Activated CD8-positive, alpha-beta T cell treated with anti-CD3 and anti-CD28 coated beads, Interleukin-2, amount 10 ng/mL, durations not matched to agents 7 days and 5 days (primary cell): ENCODE data around the gene ASNS. TPM values are rescaled to one million over a fixed set of nuclear protein-coding genes. Genes with fewer than 3 reads are reported as not detected.
"Not testable (repeated sequence)": the region's sequence is repeated elsewhere in the genome, so short reads cannot be mapped to it uniquely, and the experiment has no call there.

Experiments used
- ATAC-seq: fragments of 150-1000 bp; cut with Tn5 transposase; one replicate; pipeline ENCODE4 v1.10.0; 2021; ENCODE audit warnings: moderate library complexity
- CTCF ChIA-PET: fragments of 350-600 bp; sonication (Branson Sonifier 250); formaldehyde crosslinking; loops from one replicate; lab custom pipeline; 2021; ENCODE audit warnings: antibody characterized with exemption; lab: Charles Lee
- POLR2A ChIA-PET: fragments of 350-600 bp; sonication (Branson Sonifier 250); formaldehyde crosslinking; loops from one replicate; lab custom pipeline; 2021; ENCODE audit warnings: antibody characterized with exemption; lab: Charles Lee
- DNase-seq: peaks from one replicate; pipeline ENCODE4 v3.0.0-alpha.2; 2020
- H3K27ac Mint-ChIP-seq: one replicate; pipeline ENCODE4 v1.8.0; 2021; ENCODE audit warnings: mild to moderate bottlenecking, mixed read lengths
- H3K27me3 Mint-ChIP-seq: one replicate; pipeline ENCODE4 v1.8.0; 2021; ENCODE audit warnings: low read depth, mixed read lengths
- H3K36me3 Mint-ChIP-seq: one replicate; pipeline ENCODE4 v1.8.0; 2021; ENCODE audit warnings: low read depth, mixed read lengths
- H3K4me1 Mint-ChIP-seq: one replicate; pipeline ENCODE4 v1.8.0; 2021; ENCODE audit warnings: low read depth, mixed read lengths
- H3K4me3 Mint-ChIP-seq: one replicate; pipeline ENCODE4 v1.8.0; 2021; ENCODE audit warnings: mild to moderate bottlenecking, mixed read lengths
- H3K9me3 Mint-ChIP-seq: one replicate; pipeline ENCODE4 v1.8.0; 2022; ENCODE audit warnings: mixed read lengths; ENCODE audit not compliant: insufficient read depth
- total RNA-seq, 2 experiments: library from RNA; stranded (reverse); gene quantifications; one replicate each; pipeline ENCODE4 v1.2.3, GENCODE V29; 2021

Gene ASNS, protein sequence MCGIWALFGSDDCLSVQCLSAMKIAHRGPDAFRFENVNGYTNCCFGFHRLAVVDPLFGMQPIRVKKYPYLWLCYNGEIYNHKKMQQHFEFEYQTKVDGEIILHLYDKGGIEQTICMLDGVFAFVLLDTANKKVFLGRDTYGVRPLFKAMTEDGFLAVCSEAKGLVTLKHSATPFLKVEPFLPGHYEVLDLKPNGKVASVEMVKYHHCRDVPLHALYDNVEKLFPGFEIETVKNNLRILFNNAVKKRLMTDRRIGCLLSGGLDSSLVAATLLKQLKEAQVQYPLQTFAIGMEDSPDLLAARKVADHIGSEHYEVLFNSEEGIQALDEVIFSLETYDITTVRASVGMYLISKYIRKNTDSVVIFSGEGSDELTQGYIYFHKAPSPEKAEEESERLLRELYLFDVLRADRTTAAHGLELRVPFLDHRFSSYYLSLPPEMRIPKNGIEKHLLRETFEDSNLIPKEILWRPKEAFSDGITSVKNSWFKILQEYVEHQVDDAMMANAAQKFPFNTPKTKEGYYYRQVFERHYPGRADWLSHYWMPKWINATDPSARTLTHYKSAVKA
- total RNA-seq = 10 to 100 TPM; 32.8 to 37.5 TPM

DNA sequence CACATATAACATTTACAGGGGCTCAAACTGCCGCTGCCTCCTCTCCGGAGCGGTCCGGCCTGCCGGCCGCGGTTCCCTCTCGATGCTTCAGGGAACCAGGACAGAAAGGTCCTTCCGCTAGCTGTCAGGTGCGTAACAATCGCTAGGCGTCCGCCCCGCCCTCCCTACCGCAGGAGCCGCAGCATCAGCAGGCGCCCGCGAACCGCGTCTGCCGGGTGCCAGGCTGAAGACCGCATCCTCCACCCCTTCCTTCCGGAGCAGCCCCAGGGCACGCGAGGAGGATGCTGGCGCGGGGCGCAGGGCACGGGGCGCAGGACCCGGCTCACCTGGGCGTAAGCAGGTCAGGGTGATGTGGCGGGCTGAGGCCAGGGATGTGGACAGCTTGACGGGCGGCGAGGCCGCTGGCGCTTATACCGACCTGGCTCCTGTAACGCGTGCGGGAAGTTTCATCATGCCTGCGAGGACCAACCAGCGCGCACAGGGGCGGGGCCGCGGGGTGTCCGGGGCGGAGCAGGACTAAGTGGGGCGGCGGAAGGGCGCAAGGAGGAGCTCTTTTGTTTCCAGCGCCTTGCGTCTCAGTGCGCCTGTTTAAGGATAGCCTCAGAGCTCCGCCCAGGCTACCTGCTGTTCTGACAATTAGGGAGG, at the start of gene ASNS:
Gene ASNS (minus strand): TSS at position 384 of the 645 bp plus-strand sequence. CDS start 3,252 bp downstream, outside the sequence.
- H3K27me3 Mint-ChIP-seq = no peaks in the 10 kb centered on the region
- peak within 1 kb of the TSS; percentile 83 for H3K4me3 Mint-ChIP-seq
- H3K4me1 Mint-ChIP-seq = peaks cover 20% of the 10 kb centered on the region
- DNase-seq (peak; percentile 92), ATAC-seq (peak; percentile 95)
- POLR2A ChIA-PET = interaction anchor here (0.7 to 1.6 kb wide), 6 partner anchors 8 to 754 kb away, joined by 3 to 6 read pairs (median 3); no protein-coding TSS in a partner anchor
- peak within 1 kb of the TSS; percentile 88 for H3K27ac Mint-ChIP-seq
- no peaks in the 10 kb centered on the region for H3K9me3 Mint-ChIP-seq
- CTCF ChIA-PET = interaction anchor here (0.7 to 1.1 kb wide), 4 partner anchors 8 to 297 kb away, joined by 3 read pairs; no protein-coding TSS in a partner anchor
- H3K36me3 Mint-ChIP-seq = peaks cover 20% of the 10 kb centered on the region

DNA sequence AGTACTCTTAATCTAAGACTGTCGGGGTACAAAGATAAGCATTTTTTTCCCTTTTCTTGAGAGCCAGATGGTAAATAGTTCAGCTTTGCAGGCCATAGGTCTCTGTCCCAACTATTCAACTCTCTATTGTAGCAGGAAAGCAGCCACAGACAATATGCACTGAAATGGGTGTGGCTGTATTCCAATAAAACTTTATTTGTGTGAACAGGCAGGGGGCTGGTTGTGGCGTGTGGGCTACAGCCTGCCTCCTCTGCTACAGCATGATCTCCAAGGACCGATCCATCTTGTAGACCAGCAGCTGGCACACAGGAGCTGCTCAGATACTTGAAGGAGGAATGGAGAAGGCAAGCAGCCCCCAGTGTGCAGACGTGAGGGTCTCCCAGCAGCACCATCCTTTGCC, 49.0 kb upstream of the ASNS start:
- DNase-seq, H3K27ac Mint-ChIP-seq, POLR2A ChIA-PET, CTCF ChIA-PET, H3K9me3 Mint-ChIP-seq, ATAC-seq, H3K36me3 Mint-ChIP-seq, H3K4me1 Mint-ChIP-seq, H3K27me3 Mint-ChIP-seq, H3K4me3 Mint-ChIP-seq: not testable (repeated sequence)

DNA sequence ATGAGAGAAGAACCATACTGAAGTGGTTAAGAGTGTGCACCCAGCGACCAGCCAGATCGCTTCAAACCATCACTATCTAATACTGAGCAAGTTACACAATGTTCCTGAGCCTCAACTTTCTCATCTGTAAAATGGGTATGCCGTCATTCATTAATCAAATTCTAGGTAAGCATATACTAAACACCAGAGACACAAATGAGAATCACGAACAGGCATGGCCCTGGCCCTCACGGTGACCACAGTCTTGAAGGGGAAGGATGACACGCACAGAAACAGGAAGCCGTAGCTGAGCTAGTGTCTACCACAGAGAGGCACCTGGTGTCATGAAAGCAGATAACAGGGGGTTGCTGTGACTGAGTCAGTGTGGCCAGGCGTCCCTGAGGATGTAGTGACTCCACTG, 43.1 kb upstream of the ASNS start:
- DNase-seq = peak; percentile 44
- CTCF ChIA-PET, POLR2A ChIA-PET, ATAC-seq, H3K36me3 Mint-ChIP-seq, H3K4me3 Mint-ChIP-seq, H3K9me3 Mint-ChIP-seq, H3K27me3 Mint-ChIP-seq: not testable (repeated sequence)
- H3K4me1 Mint-ChIP-seq = peaks cover 15% of the 10 kb centered on the region
- peak overlapping the region; percentile 57 for H3K27ac Mint-ChIP-seq

DNA sequence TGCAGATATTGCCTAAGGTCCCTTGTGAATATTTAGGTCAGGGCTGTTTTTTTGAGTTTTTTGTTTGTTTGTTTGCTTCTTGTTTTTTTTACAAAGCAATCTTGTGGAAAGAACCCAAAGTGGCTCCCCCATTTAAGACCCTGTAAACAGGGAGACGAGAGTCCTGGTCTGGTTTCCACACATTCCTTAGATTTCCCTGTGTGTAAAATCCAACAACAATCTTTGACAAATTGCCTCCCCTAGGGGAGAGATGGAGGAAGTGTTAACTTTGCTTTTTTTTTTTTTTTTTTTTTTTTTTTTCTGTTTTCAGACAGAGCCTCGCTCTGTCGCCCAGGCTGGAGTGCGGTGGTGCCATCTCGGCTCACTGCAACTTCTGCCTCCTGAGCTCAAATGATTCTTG, 40.1 kb upstream of the ASNS start:
- H3K4me3 Mint-ChIP-seq, H3K9me3 Mint-ChIP-seq, H3K27ac Mint-ChIP-seq, ATAC-seq, DNase-seq, H3K36me3 Mint-ChIP-seq, POLR2A ChIA-PET, H3K27me3 Mint-ChIP-seq: not testable (repeated sequence)
- CTCF ChIA-PET = interaction anchor here (1.2 kb wide), 1 partner anchor 40 kb away, joined by 3 read pairs; the partner anchor contains the start of gene ASNS
- peaks cover 15% of the 10 kb centered on the region for H3K4me1 Mint-ChIP-seq

DNA sequence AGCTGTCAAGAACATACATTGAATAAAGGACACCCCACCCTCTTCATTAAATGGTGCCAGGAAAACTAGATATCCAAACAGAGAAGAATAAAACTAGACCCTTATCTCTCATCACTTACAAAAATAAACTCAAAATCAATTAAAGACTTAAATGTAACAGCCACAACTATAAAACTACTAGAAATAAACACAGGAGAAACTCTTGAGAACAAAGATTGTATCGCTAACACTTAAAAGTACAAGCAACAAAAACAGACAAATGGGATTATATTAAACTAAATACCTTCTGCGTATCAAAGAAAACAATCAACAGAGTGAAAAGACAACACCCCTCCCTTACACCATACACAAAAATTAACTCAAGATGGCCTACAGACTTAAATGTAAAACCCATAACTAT, 24.7 kb upstream of the ASNS start:
- POLR2A ChIA-PET, CTCF ChIA-PET, H3K9me3 Mint-ChIP-seq, H3K27ac Mint-ChIP-seq, H3K4me3 Mint-ChIP-seq, H3K4me1 Mint-ChIP-seq, ATAC-seq, H3K36me3 Mint-ChIP-seq, H3K27me3 Mint-ChIP-seq, DNase-seq: not testable (repeated sequence)

DNA sequence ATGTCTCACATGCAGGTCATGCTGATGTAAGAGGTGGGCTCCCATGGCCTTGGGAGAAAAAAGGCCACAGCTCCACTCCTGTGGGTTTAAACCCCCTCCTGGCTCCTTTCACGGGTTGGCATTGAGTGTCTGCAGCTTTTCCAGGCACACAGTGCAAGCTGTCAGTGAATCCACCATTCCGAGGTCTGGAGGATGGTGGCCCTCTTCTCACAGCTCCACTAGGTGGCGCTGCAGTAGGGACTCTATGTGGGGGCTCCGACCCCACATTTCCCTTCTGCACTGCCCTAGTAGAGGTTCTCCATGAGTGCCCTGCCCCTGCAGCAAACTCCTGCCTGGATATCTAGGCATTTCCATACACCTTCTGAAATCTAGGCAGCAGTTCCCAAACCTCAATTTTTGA, 19.5 kb upstream of the ASNS start:
- DNase-seq, H3K36me3 Mint-ChIP-seq, ATAC-seq, H3K4me1 Mint-ChIP-seq, H3K4me3 Mint-ChIP-seq, CTCF ChIA-PET, H3K27me3 Mint-ChIP-seq, H3K27ac Mint-ChIP-seq, H3K9me3 Mint-ChIP-seq, POLR2A ChIA-PET: not testable (repeated sequence)

DNA sequence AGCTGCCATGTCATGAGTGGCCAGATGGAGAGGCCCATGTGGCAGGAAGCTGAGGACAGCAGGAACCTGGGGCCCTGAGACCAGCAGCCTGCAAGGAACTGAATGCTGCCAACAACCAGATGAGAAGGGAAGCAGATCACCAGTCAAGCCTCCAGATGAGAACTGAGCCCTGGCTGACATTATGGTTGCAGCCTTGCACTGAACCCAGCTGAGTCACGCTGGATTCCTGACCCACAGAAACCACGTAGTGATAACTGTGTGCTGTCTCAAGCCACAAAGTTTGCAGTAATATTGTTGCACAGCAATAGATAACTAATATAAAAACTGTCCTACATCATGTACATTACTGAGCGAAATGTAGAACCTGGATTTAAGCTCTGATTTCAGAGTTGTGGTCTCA, 7.3 kb upstream of the ASNS start:
- ATAC-seq, H3K4me3 Mint-ChIP-seq, H3K9me3 Mint-ChIP-seq, DNase-seq, H3K4me1 Mint-ChIP-seq, H3K27me3 Mint-ChIP-seq, H3K36me3 Mint-ChIP-seq, POLR2A ChIA-PET, CTCF ChIA-PET: not testable (repeated sequence)
- H3K27ac Mint-ChIP-seq = peak overlapping the region; percentile 15

DNA sequence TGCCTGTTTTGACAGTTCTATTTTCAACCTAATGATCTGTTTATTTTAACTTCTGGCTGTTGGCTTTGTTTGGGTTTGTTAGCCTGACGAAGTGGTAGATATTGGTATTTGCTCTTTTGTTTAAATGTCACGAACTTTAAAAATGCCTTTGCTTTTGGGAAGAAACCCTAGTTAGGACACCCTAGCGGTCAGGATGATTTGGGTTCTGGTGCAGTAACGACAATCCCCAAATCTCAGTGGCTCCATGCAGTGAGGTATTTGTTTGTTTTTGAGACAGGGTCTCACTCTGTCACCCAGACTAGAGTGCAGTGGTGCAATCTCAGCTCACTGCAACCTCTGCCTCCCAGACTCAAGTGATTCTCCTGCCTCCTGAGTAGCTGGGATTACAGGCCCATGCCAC, 2.7 kb upstream of the ASNS start:
- POLR2A ChIA-PET, CTCF ChIA-PET, H3K9me3 Mint-ChIP-seq: not testable (repeated sequence)

DNA sequence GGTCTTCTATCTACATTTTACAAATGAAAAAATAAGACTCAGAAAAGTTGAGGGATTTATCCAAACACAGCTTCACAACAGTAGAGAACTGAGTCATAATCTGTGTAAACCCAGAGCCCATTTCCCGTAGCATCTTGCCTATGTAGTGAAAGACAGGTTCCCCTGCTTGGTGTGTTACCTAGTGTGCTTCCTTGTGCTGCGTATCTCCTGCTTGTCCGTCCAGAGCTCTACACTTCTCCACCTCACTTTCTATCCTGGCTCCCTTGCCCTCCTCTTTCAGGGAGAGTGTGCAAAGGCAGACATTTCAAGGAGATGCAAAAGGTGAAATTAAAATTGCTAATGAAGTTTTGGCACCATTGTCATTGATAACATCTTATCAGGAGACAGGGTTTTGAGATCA, 1.4 kb upstream of the ASNS start:
- no peak overlapping the region for H3K4me3 Mint-ChIP-seq
- H3K4me1 Mint-ChIP-seq = peaks cover 20% of the 10 kb centered on the region
- no peak overlapping the region for H3K27ac Mint-ChIP-seq
- no peak for DNase-seq
- no peak for ATAC-seq
- H3K36me3 Mint-ChIP-seq = peaks cover 12% of the 10 kb centered on the region
- no peaks in the 10 kb centered on the region for H3K27me3 Mint-ChIP-seq
- ChIA-PET CTCF (no interaction called here), POLR2A (no interaction called here)
- no peaks in the 10 kb centered on the region for H3K9me3 Mint-ChIP-seq

More for the DNA sequence above, 2.7 kb upstream of the ASNS start:
- H3K4me1 Mint-ChIP-seq = peaks cover 23% of the 10 kb centered on the region
- H3K27me3 Mint-ChIP-seq, ATAC-seq, H3K4me3 Mint-ChIP-seq, H3K27ac Mint-ChIP-seq, DNase-seq, H3K36me3 Mint-ChIP-seq: not testable (repeated sequence)

DNA sequence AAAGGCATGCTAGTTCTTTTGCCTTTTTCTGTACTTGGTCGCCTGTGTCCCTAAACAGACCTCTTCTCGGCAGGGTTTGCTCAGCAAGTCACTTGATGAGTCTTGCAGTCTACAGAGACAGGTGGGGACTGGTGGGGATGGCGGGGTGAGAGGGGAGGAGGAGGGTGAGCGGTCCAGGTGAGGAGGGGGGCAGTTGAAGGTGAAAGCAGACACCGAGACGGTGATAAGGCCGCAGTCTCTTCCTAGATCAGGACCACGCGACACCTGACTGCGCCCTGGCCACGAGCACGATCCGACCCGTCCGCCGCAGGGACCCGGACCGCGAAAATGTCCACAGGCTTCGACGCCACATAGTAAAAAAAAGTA, 566 bp downstream of the ASNS start:
- POLR2A ChIA-PET = interaction anchor here (1.1 to 1.6 kb wide), 3 partner anchors 16 to 101 kb away, joined by 3 to 6 read pairs (median 4); no protein-coding TSS in a partner anchor
- peak; percentile 37 for ATAC-seq
- H3K4me1 Mint-ChIP-seq = peaks cover 20% of the 10 kb centered on the region
- peak; percentile 56 for DNase-seq
- H3K4me3 Mint-ChIP-seq = peak overlapping the region; percentile 83
- H3K27me3 Mint-ChIP-seq = no peaks in the 10 kb centered on the region
- H3K9me3 Mint-ChIP-seq = no peaks in the 10 kb centered on the region
- CTCF ChIA-PET = interaction anchor here (1.1 kb wide), 1 partner anchor 100 kb away, joined by 3 read pairs; no protein-coding TSS in a partner anchor
- peak overlapping the region; percentile 88 for H3K27ac Mint-ChIP-seq
- H3K36me3 Mint-ChIP-seq = peaks cover 20% of the 10 kb centered on the region

DNA sequence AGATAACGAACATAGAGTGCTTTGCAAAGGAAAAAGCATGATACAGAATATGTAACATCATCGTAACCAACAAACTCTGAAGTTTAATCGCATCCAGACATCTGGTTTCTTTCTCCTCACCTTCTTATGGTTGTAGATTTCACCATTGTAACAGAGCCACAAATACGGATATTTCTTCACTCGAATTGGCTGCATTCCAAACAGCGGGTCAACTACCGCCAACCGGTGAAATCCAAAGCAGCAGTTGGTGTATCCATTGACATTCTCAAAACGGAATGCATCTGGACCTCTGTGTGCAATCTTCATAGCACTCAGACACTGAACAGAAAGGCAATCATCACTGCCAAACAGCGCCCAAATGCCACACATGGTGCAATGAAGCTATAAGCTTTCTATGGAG, 3.4 kb downstream of the ASNS start:
- CTCF ChIA-PET = interaction anchor here (1.4 kb wide), 1 partner anchor 12 kb away, joined by 3 read pairs; no protein-coding TSS in a partner anchor
- no peak for DNase-seq
- no peak overlapping the region for H3K4me3 Mint-ChIP-seq

More for the DNA sequence above, 3.4 kb downstream of the ASNS start:
- POLR2A ChIA-PET = no interaction called here
- no peak for ATAC-seq
- Mint-ChIP-seq H3K4me1 (peaks cover 25% of the 10 kb centered on the region), H3K27ac (no peak overlapping the region), H3K9me3 (no peaks in the 10 kb centered on the region), H3K36me3 (peaks cover 31% of the 10 kb centered on the region), H3K27me3 (no peaks in the 10 kb centered on the region)
